ENCODE results near the gene HCFC1.

HCFC1 gene

GRCh38 chrX:153956044-153956907 lies 15.3 kb downstream of the HCFC1 start:
- DNase-seq (ENCODE audit: low spot score) = no peak

GRCh38 chrX:153955228-153955732 lies 16.3 kb downstream of the HCFC1 start:
- DNase-seq (ENCODE audit: low spot score) = no peak

- no peak for DNase-seq (ENCODE audit: low spot score)
These were observed 16.9 kb downstream of the HCFC1 start for GRCh38 chrX:153954558-153955227.

GRCh38 chrX:153953892-153954557 lies 17.6 kb downstream of the HCFC1 start:
- no peak for DNase-seq (ENCODE audit: low spot score)

DNA sequence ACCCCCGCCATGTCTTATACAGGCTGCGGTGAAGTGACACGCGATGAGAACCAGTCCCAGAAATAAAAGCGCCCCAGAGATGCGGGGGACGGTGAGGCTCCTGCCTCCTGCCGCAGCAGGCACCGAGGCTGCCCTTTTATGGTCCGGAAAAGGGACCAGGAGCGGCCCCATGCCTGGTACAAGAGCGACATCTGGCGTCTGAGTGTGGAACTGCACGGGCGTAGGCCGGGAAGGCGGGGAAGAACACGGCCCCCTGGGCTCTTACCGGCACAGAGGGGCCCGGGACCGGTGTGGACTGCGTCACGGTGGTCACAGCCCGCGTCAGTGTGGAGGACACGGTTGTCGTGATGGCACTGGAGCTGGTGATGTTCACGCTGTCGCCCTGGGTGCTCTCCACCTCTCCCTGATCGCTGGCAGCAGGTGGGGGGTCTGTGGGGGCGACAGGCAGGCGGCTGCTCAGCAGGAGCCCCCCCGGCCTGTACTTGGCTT lies 18.2 kb downstream of the HCFC1 start:
- DNase-seq (ENCODE audit: low spot score) = peak; percentile 93

- no peak for DNase-seq (ENCODE audit: low spot score)
These were observed 19.1 kb downstream of the HCFC1 start for GRCh38 chrX:153952373-153953026.

DNA sequence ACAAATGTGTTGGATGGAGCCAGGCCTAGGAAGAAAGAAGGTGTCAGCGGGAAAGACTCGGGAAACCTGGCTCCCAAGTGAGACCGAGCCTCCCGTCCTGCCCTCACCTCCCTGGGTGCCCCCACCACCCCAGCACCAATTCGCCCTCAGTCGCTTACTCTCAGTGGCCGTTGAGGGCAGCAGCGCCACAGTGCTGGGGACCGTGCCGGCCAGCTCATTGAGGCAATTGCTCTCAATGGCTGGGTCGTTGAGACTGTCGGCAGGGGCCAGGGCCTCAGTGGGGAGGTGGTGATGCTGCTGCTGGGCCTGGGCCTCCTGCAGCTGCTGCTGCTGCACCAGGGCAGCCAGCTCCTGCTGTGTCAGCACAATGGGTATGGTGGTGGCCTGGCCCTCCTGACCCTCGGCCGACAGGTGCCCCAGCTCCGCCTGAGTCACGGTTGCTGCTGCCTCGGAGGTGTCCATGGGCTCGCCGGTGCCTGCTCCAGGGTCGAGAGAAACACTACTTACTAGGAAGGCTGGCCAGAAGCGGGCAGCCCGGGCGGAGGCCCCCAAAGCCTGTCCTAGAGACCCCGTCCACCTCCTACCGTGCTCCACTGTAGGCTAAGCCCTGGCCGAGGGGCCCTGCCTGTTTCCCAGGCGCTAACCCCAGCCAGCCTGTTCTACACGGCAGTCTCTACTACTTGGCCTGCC lies 19.8 kb downstream of the HCFC1 start:
- DNase-seq (ENCODE audit: low spot score) = no peak

GRCh38 chrX:153950127-153950526 lies 21.5 kb downstream of the HCFC1 start:
- no peak for DNase-seq (ENCODE audit: low spot score)

GRCh38 chrX:153948847-153949805 lies 22.5 kb downstream of the HCFC1 start:
- no peak for DNase-seq (ENCODE audit: low spot score)

- DNase-seq (ENCODE audit: low spot score) = no peak
These were observed 23.6 kb downstream of the HCFC1 start for GRCh38 chrX:153948002-153948466.

GRCh38 chrX:153947009-153947769 lies 24.4 kb downstream of the HCFC1 start:
- peak; percentile 84 for DNase-seq (ENCODE audit: low spot score)

DNA sequence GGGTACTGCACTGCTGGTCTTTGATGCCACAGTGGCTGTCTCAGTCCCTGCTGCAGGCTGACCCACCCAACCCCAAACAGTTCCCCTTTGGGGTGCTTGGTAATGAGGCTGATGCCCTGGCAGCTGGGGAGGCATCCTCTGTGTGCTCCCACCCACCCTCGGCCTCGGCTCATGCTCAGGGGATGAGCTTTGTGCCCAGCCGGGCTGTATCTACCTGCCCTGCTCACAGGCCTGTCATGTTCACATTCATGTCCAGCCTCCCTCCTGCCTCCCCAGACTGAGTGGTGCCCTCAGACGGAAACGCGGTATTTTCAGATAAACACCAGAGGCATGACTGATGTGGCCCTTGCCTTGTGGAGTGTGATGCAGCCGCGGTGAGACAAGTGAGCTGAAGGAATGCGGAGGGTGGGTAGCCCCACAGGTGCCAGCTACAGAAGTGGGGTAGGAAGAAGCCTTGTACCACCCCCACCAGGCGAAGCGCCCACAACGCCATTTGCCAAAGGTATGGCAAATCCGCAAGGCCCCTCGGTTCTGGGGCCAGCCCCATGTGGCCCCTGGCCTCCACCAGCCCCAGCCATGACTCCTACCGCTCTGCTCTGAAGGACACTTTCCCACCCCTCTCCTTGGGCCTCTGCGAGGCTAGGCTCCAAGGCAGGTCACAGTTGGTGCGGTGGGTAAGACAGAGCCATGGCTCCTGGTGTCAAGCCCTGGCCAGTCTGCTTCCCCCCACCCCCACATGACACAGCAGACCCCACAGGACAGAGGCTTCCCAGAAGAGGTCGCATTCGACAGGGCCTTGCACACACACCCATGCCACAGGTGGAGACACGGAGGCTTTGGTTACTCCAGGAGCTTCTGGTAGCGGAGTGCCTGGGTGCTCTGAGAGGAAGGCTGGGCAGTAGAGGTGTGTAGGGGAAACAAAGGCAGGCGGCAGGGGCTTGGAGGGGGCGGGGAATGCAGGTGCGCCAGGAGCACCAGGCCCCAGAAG lies 25.4 kb downstream of the HCFC1 start:
- DNase-seq (ENCODE audit: low spot score) = no peak

- DNase-seq (ENCODE audit: low spot score) = no peak
These were observed 26.8 kb downstream of the HCFC1 start for GRCh38 chrX:153944800-153945150.

DNA sequence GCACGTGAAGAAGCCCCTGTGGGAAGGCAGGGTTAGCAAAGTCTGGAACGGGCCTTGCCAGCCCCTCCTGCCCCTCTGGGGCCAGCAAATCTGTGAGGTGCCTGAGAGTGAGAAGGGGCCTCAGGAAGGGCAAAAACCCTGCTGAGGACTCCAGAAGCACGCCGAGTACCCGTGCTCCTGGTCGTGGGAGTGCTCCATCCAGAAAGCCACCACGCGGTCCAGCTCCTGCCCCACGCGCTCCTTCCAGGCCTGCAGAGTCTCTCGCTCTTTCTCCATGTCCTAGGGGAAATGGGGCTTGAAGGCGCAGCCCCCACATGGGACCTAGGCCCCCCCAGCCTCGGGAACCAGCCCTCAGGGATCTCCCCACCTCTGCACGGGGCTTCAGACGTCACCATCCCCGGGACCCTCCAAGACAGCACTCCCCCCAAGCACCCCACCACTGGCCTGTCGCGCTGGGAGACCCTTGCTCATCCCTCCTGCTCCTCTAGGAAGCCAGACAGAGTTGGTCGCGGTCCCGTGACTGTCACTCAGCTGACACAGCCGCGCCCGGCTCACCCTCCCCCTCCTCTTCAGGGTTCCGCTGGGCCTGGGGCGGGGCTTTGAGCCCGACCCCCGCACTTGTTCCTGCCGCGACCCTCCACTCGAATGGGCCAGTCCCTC lies 27.3 kb downstream of the HCFC1 start, which contains the start of gene RENBP:
Gene RENBP, minus strand, starts transcription at position 504 of the 660 bp plus-strand sequence. Its CDS starts 33 bp downstream, at position 471.
- no peak for DNase-seq (ENCODE audit: low spot score)

DNA sequence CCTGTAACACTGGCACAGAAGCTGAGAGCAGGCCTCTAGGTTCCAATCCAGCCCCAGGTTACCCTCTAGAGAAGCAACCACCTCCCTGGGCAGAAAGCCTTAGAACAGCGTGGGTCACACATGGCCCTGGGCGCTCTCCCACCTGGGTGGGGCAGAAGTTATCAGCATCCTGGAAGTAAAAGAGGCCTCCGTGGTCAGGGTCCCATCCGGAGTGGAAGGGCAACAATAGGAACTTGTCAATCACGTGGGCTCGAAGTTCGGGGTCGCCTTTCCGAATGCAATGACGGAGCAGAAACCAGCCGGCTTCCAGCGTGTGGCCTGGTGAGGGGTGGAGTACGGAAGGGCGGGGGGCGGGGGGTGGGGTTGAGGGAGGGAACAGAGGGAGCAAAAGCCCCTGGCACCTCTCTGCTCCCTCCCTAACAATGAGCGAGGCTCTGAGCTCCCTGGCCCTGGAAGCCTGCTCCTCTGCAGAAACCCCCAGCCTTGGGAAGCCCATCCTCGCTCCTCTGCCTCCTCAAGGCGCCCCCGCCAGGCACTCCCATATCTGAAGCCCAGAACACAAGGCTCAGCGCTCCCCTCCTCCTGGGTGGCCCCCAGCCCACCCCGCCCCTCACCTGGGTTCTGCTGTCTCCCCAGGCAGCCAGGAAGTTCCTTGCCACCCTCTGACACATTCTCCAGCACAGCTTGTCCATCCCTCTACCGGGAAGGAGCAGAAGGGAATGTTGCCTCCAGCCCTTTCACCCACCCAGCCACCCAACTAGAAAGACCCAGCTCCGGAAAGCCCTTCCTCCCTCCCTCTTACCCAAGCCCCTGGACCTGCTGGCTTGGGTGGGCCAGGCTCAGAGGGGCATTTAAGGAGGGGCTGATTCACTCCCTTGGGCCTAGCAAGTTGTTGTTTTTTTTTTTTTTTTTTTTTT lies 30.0 kb downstream of the HCFC1 start:
- no peak for DNase-seq (ENCODE audit: low spot score)

GRCh38 chrX:153939573-153939972 lies 32.0 kb downstream of the HCFC1 start:
- DNase-seq (ENCODE audit: low spot score) = no peak
